HG02840 (cell line): ENCODE results near the gene SOD2.
"Not testable (repeated sequence)": the region's sequence is repeated elsewhere in the genome, so short reads cannot be mapped to it uniquely, and the experiment has no call there.

Experiments
- ATAC-seq: cut with Tn5 transposase; IDR thresholded peaks from one replicate; pipeline ENCODE4 v1.9.1; 2021; ENCODE audit warnings: mild to moderate bottlenecking, moderate library complexity, moderate number of reproducible peaks; ENCODE audit not compliant: unreplicated experiment, low FRiP score

Gene SOD2

DNA sequence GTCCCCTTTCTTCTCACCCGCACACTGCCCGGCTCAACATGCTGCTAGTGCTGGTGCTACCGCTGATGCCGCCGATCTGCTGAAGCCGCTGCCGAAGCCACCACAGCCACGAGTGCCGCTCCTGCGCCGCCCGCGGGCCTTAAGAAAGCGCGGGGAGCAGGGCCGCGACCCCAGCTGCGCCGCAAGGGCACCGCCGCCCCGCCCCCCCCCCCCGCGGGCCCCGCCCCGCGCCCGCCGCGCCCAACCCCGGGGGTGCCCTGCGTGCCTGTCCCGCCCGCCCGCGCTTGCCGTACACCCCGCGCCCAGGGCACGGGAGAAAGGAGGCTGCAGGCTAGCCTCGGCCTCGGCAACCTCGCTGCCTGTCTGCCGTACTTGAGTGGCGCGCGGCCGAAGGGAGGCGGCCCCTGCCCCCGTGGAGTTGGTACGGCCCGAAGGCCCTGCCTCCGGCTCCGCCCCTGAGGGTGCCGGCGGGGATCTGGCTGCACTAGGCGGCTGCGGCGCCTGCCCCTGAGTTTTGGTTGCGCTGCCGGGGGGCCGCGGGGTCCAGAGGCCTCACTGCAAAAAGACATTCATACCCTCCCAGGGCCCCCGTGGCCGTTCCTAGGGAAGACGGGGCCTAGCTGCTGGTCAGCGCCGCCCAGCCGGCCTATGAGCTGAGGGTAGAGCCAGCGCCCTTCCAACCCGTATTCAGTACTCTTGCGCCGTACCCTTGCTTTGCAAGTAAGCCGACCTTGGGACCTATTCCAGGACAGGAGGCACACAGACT lies at the start of gene SOD2:
Gene SOD2 (minus strand): TSS at position 114 of the 766 bp plus-strand sequence. CDS start 74 bp downstream, at position 40.
- peak; percentile 79 for ATAC-seq

DNA sequence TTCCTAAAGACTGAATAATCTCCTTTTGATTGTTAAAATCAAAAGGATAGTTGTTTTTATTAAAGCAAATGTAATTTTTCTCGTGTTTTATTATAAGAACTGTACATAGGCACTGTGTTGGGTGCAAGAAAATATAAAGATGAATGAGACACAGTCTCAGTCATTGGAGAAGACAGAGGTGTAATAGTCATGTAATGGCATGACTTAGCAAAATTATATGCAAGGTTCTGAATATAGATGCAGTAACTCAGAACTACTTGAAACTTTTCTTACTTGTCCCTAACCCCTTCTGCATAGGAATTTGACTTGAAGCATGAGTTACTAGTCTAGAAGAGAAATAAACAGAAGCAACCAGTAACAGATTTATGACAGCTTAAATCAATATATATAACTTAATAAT lies 49.1 kb upstream of the SOD2 start:
- ATAC-seq = no peak

GRCh38 chr6:159739341-159739740 lies 46.3 kb upstream of the SOD2 start:
- ATAC-seq = no peak

DNA sequence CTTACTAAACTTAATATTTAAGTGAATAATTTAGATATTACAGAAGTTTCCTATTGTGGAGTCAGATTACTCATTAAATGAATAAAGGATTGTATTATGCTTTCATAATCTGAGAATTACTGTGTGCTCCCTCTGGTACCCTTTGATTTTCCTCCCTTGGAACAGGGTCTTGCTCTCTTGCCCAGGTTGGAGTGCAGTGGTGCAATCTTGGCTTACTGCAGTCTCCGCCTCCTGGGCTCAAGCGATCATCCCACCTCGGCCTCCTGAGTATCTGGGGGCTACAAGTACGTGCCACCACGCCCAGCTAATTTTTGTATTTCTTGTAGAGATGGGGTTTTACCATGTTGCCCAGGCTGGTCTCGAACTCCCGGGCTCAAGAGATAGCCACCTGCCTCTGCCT lies 43.9 kb upstream of the SOD2 start:
- ATAC-seq = no peak

GRCh38 chr6:159733395-159733794 lies 40.4 kb upstream of the SOD2 start:
- ATAC-seq = not testable (repeated sequence)

DNA sequence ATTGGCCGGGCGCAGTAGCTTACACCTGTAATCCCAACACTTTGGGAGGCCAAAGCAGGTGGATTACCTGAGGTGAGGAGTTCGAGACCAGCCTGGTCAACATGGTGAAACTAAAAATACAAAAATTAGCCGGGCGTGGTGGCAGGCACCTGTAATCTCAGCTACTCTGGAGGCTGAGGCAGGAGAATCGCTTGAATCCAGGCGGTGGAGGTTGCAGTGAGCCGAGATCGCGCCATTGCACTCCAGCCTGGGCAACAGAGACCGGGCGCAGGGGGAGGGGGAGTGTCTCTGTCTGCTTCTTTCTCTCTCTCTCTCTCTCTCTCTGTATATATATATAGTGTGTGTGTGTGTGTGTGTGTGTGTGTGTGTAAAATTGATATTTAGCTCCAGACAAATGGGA lies 39.5 kb upstream of the SOD2 start:
- ATAC-seq = not testable (repeated sequence)

- no peak for ATAC-seq
These were observed 37.3 kb upstream of the SOD2 start for GRCh38 chr6:159730332-159730676.

- no peak for ATAC-seq
These were observed 36.7 kb upstream of the SOD2 start for GRCh38 chr6:159729598-159730331.

DNA sequence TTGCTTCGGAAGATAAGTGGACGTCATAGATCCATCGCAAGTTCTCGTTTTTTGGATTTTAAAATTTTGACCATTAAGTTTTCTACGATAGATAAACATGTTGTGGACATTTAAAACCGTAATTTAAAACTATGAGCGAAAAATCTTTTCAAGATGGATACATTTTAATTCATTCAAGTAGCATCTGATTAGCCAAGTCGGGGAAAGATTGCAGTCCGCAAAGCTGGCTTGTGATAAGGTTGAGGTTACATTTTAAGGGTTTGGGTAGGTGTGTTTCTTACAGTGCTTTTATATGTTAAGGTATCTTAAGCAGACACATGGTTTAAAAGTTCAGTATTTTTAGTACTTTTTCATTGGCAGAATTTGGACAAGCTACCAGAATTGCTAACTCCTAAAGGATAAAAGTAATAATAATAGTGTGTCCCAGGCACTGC lies 35.5 kb upstream of the SOD2 start:
- no peak for ATAC-seq

DNA sequence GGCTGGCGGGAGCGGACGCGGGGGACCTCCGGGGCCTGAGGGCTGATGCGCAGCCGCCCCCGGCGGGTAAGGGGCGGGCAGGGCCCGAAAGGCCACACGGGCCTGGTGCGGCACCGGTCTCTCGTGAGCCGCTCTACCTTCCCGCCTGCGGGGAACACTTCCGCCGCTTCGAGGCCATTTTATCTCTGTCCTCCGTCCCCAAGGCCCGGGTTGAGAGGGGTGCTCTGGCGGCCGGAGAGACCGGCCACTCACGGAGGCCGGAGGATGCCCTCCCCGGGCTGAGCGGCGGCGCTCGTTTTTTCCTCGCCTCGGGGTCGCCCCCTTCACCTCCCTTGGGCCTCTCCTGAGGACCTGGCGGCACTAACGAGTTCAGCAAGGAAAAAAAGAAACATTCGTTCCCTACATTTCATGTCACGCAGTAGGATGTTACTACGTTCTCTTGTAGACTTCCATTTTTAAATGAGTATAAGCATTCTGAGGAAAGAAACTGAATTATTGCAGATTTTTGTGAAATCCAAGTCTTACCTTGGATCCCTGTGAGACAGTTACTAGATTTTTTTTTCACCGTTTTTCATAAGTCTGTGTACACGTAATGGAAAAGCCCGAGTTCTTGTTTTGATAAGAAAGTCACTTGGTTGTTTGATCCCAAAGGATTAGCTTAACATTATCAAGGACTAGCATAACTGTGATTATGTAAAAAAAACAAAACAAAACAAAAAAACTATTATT lies 34.8 kb upstream of the SOD2 start:
- peak; percentile 34 for ATAC-seq

DNA sequence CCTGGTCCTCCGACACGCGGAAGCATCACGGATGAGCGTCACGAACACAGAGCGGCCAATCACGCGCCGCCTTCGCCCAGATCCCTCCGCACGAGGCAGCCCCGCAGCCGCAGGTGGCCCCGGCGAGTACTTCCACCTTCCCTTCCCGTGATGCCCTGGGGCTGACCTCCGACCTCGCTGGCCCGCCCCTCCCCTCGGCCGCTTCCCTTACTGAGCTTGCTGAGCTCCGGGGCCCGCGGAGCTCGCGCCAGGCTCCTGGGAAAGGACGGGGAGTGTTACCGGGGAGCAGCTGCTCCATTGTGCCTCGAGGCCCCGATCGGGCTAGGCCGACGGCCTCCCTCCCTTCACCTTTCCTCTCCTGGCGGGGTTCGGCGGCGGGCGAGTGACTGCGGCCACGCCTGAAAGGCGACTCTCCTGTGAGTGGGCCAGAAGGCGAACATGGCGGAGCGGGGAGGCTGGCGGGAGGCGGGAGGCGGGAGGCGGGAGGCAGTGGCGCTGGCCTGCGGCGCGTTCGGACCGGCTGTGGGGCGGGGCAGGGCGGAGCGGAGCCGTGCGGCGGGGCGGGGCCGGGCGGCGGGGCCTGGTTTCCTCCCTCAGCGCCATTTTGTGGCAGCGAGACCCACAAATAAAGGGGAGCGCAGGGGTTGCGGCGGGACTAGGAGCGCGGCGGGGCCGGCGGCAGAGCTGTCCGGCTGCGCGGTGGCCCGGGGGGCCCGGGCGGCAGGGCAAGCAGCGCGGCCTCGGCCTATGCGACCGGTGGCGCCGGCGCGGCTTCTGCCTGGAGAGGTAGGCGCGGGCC lies 34.1 kb upstream of the SOD2 start, which contains the start of gene WTAP:
Gene WTAP (plus strand): TSS at position 589 of the 799 bp plus-strand sequence. CDS start 8,760 bp downstream, outside the sequence.
- peak; percentile 76 for ATAC-seq

- no peak for ATAC-seq
These were observed 33.3 kb upstream of the SOD2 start for GRCh38 chr6:159726255-159726917.

- not testable (repeated sequence) for ATAC-seq
These were observed 32.2 kb upstream of the SOD2 start for GRCh38 chr6:159725208-159725607.

DNA sequence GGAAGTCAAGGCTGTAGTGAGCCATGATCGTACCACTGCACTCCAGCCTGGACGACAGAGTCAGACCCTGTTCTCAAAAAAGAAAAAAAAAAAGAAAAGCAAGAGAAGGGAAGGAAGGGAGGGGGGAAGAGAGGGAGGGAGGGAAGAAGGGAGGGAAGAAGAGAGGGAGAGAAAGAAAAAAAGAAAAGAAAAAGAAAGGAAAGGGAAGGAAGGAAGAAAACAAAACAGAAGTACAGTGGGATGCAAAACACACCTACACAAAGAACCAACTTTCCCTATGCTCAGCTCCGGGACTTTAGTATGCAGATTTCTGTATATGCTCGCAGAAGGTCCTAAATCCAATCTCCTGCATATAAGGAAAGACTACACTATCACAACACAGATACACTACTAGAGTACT lies 31.7 kb upstream of the SOD2 start:
- ATAC-seq = no peak

GRCh38 chr6:159723259-159723658 lies 30.2 kb upstream of the SOD2 start:
- no peak for ATAC-seq

GRCh38 chr6:159722655-159723054 lies 29.6 kb upstream of the SOD2 start:
- no peak for ATAC-seq

GRCh38 chr6:159721981-159722380 lies 28.9 kb upstream of the SOD2 start:
- not testable (repeated sequence) for ATAC-seq

DNA sequence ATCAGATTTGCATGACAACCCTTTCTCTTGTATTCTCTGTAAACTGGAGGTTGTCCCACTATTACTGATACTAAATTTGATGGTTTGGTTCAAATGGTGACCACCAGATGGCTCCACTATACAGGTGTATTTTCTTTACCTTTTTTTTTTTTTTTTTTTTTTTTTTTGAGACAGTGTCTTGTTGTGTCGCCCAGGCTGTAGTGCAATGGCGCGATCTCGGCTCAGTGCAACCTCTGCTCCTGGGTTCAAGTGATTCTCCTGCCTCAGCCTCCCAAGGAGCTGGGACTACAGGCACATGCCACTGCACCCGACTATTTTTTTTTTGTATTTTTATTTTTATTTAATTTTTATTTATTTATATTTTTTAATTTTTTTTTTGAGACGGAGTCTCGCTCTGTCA lies 27.7 kb upstream of the SOD2 start:
- ATAC-seq = no peak

DNA sequence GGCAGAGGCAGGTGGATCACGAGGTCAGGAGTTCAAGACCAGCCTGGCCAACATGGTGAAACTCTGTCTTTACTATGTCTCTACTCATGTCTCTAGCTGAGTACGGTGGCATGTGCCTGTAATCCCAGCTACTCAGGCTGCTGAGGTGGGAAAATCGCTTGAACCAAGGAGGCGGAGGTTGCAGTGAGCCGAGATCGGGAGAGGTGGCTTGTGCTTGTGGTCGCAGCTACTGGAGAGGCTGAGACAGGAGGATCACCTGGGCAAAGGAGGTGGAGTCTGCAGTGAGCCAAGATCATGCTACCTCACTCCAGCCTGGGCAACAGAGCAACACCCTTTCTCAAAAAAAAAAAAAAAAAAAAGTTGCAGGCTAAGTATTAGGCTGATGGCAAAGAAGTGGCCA lies 26.2 kb upstream of the SOD2 start:
- no peak for ATAC-seq

DNA sequence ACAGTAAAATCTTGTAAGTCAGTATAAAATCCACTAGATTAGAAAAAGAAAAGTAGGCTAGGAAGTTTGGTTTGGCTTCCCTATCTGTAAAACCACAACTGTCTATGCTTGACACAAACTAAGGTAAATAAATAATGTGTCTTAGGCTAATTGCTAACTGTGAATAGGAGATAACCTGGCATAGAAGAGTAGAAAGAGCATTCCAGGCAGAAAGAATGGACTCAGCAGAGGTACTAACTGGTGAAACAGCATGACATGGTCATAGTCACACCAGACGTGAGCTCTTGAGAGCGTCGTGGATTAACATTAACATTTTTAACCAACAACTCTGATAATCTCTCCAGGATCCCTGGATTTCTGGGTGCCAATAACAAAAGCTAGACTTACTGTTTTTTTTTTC lies 25.6 kb upstream of the SOD2 start:
- no peak for ATAC-seq
